Neural progenitor cell (in vitro differentiated cells): ENCODE results near the gene PRRG2.

Source experiments
- EZH2phosphoT487 ChIP-seq: fragments of 200-600 bp; sonication (generic); IDR thresholded peaks from 2 replicates; pipeline ENCODE4 v1.6.1; 2017; ENCODE audit warnings: antibody characterized with exemption
- TF ChIP-seq, protein P1 (sequence below): fragments of 200-600 bp; sonication (generic); IDR thresholded peaks from 2 replicates; pipeline ENCODE4 v1.5.1; 2017; ENCODE audit warnings: antibody characterized with exemption, mild to moderate bottlenecking

DNA sequence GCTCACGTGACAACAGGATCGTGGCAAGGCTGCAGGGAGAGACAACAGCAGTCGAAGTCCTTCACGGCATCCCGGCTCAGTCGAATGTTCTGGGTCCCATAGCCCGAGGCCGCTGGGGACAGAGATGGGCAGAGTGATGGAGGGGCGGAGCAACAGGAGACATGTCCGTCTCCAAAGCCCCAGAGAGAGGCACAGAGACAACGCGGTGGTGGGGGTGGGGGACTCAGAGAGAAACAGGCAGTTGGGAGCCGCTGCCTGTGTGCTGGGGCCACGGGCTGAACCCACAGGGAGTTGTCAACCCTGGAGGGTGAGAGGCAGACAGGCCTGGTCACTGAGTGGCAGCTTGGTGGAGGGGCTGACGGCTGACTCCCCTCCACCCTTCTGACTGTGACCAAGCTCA lies 21.2 kb upstream of the PRRG2 start:
- TF ChIP-seq, protein P1, sequence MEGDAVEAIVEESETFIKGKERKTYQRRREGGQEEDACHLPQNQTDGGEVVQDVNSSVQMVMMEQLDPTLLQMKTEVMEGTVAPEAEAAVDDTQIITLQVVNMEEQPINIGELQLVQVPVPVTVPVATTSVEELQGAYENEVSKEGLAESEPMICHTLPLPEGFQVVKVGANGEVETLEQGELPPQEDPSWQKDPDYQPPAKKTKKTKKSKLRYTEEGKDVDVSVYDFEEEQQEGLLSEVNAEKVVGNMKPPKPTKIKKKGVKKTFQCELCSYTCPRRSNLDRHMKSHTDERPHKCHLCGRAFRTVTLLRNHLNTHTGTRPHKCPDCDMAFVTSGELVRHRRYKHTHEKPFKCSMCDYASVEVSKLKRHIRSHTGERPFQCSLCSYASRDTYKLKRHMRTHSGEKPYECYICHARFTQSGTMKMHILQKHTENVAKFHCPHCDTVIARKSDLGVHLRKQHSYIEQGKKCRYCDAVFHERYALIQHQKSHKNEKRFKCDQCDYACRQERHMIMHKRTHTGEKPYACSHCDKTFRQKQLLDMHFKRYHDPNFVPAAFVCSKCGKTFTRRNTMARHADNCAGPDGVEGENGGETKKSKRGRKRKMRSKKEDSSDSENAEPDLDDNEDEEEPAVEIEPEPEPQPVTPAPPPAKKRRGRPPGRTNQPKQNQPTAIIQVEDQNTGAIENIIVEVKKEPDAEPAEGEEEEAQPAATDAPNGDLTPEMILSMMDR: no peak
- no peak for TF ChIP-seq EZH2phosphoT487
